Keratinocyte (primary cell): Measurements from ENCODE around the gene PIGO.

Experiments used
- CTCF ChIP-seq, 3 experiments: IDR thresholded peaks in 1 of 3; conservative IDR thresholded peaks in 1 of 3; optimal IDR thresholded peaks in 1 of 3; 2 replicates in 2 of 3; 3 replicates in 1 of 3; pipeline versions ENCODE3 to v1.5.1; 2011; ENCODE audit warnings: low read length in 3 of 3, mild to moderate bottlenecking in 3 of 3, moderate library complexity in 2 of 3, control low read depth in 1 of 3, inconsistent platforms in 1 of 3; ENCODE audit not compliant: insufficient read depth in 2 of 3; ENCODE audit errors: extremely low read depth in 1 of 3
- EZH2 ChIP-seq: IDR thresholded peaks from one replicate; pipeline ENCODE4 v1.6.1; 2012; ENCODE audit warnings: inconsistent platforms, mild to moderate bottlenecking, low read length, moderate library complexity

- TF ChIP-seq CTCF (optimal IDR thresholded peaks at IDR 0.05 in 1 of 3, IDR thresholded peaks at IDR 0.05 in 1 of 3, conservative IDR thresholded peaks at IDR 0.05 in 1 of 3; ENCODE audit: extremely low read depth in 1 of 3, insufficient read depth in 2 of 3, low read length in 3 of 3) (peak; percentile 93 to 97 (median 97)), EZH2 (no peak)
Observed at GRCh38 chr9:35116898-35117551, 20.6 kb upstream of the PIGO start.
